ENCODE results near the gene JDP2.

Gene JDP2

GRCh38 chr14:75521415-75522199 lies 93.8 kb downstream of the JDP2 start (continued):
- no peak for TF ChIP-seq ZFP3 (tag by site-specific recombination; IDR thresholded peaks at IDR 0.05; ENCODE audit: low read depth)

- no peak within 1 kb of the TSS for H3K4me3 ChIP-seq (ENCODE audit: low read depth, low read length)
- POLR2A ChIA-PET = no interaction called here
- H3K36me3 ChIP-seq (ENCODE audit: control insufficient read depth in 2 of 2, insufficient read depth in 1 of 2, low read length in 2 of 2) = no peaks in the 10 kb centered on the region
- H3K9me3 ChIP-seq (ENCODE audit: control insufficient read depth, insufficient read depth, low read depth, low read length) = no peaks in the 10 kb centered on the region
- H3K27ac ChIP-seq (ENCODE audit: extremely low read depth, low read depth, low read length) = no peak within 1 kb of the TSS
- TF ChIP-seq BCL11B (tag by site-specific recombination; IDR thresholded peaks at IDR 0.05; ENCODE audit: low read depth) (no peak), SCRT1 (tag by site-specific recombination; IDR thresholded peaks at IDR 0.05; ENCODE audit: borderline replicate concordance) (no peak), ZNF26 (tag by site-specific recombination; IDR thresholded peaks at IDR 0.05) (no peak), ZNF223 (tag by site-specific recombination; IDR thresholded peaks at IDR 0.05) (no peak), ZNF140 (tag by site-specific recombination; IDR thresholded peaks at IDR 0.05) (no peak), OVOL3 (tag by site-specific recombination; IDR thresholded peaks at IDR 0.05) (no peak), ZSCAN23 (tag by site-specific recombination; IDR thresholded peaks at IDR 0.05) (no peak), ZIC2 (tag by site-specific recombination; IDR thresholded peaks at IDR 0.05) (no peak), ZNF791 (tag by site-specific recombination; IDR thresholded peaks at IDR 0.05) (no peak)
- CTCF ChIA-PET = interaction anchor here (0.6 to 0.9 kb wide), 3 partner anchors 35 to 341 kb away, joined by 3 read pairs; no protein-coding TSS in a partner anchor
- H3K4me1 ChIP-seq (ENCODE audit: control insufficient read depth, insufficient read depth, low read length) = no peaks in the 10 kb centered on the region
Observed at GRCh38 chr14:75522224-75522982, 94.6 kb downstream of the JDP2 start, which contains the start of gene BATF. TSS of gene BATF (plus strand) at chr14:75522469. CDS start at chr14:75522683, 214 bp downstream.

GRCh38 chr14:75522983-75523318 lies 95.1 kb downstream of the JDP2 start:
- TF ChIP-seq HOXA7 (CRISPR knock-in tag; IDR thresholded peaks at IDR 0.05; ENCODE audit: borderline replicate concordance) = no peak
- no peak overlapping the region for H3K27ac ChIP-seq (ENCODE audit: extremely low read depth, low read depth, low read length)
- POLR2A ChIA-PET = no interaction called here
- CTCF ChIA-PET = interaction anchor here (0.8 kb wide), 1 partner anchor 36 kb away, joined by 3 read pairs; no protein-coding TSS in a partner anchor
- no peaks in the 10 kb centered on the region for H3K36me3 ChIP-seq (ENCODE audit: control insufficient read depth in 2 of 2, insufficient read depth in 1 of 2, low read length in 2 of 2)
- no peaks in the 10 kb centered on the region for H3K4me1 ChIP-seq (ENCODE audit: control insufficient read depth, insufficient read depth, low read length)
- H3K4me3 ChIP-seq (ENCODE audit: low read depth, low read length) = no peak overlapping the region
- no peaks in the 10 kb centered on the region for H3K9me3 ChIP-seq (ENCODE audit: control insufficient read depth, insufficient read depth, low read depth, low read length)

Measured in HEK293 (cell line).